OCI-LY7 (cell line): ENCODE results near the gene IMMP2L. TPM values are rescaled to one million over a fixed set of nuclear protein-coding genes. Genes with fewer than 3 reads are reported as not detected.

ENCODE experiments used
- BruUV-seq: library from RNA; stranded (reverse); fragments of 400-500 nt; replicated peaks from 2 replicates; lab custom pipeline; 2021; lab: Mats Ljungman, UMichigan
- CTCF ChIA-PET: fragments of 300-600 bp; sonication (Branson Sonifier 250); formaldehyde crosslinking; loops from one replicate; lab custom pipeline; 2022; ENCODE audit warnings: antibody characterized with exemption; ENCODE audit not compliant: unreplicated experiment; lab: Charles Lee
- POLR2A ChIA-PET: fragments of 300-600 bp; sonication (Branson Sonifier 250); formaldehyde crosslinking; loops from one replicate; lab custom pipeline; 2022; ENCODE audit warnings: antibody characterized with exemption; lab: Charles Lee
- DNase-seq: peaks from one replicate; pipeline ENCODE4 v3.0.0-alpha.2; 2015; ENCODE audit warnings: low spot score
- H2AFZ ChIP-seq: fragments of 200-600 bp; sonication (generic), shearing (Covaris generic); 2 replicates; pipeline ENCODE4 v1.6.1; 2014; ENCODE audit warnings: mild to moderate bottlenecking, antibody characterized with exemption, low read length, moderate library complexity
- H3K27ac ChIP-seq: fragments of 200-600 bp; sonication (generic); 2 replicates; pipeline ENCODE4 v1.5.1; 2014; ENCODE audit warnings: mixed run types, low read depth, mild to moderate bottlenecking, moderate library complexity, low read length, inconsistent platforms; ENCODE audit not compliant: poor library complexity, severe bottlenecking
- H3K36me3 ChIP-seq: fragments of 200-600 bp; sonication (generic); 2 replicates; pipeline ENCODE4 v1.6.1; 2014; ENCODE audit warnings: mild to moderate bottlenecking, antibody characterized with exemption, low read length, moderate library complexity, mixed read lengths; ENCODE audit not compliant: insufficient read depth
- H3K4me1 ChIP-seq: fragments of 200-600 bp; sonication (generic); 2 replicates; pipeline ENCODE4 v1.5.1; 2014; ENCODE audit warnings: mild to moderate bottlenecking, low read length; ENCODE audit not compliant: insufficient read depth, poor library complexity, severe bottlenecking
- H3K4me2 ChIP-seq: fragments of 200-600 bp; sonication (generic); 2 replicates; pipeline ENCODE4 v1.6.1; 2014; ENCODE audit warnings: mild to moderate bottlenecking, low read length
- H3K4me3 ChIP-seq: fragments of 200-600 bp; sonication (generic); 2 replicates; pipeline ENCODE4 v1.5.1; 2014; ENCODE audit warnings: mild to moderate bottlenecking, low read depth, low read length; ENCODE audit not compliant: poor library complexity, severe bottlenecking
- H3K79me2 ChIP-seq: fragments of 200-600 bp; sonication (generic); 2 replicates; pipeline ENCODE4 v1.6.1; 2016; ENCODE audit warnings: low read depth, mild to moderate bottlenecking, low read length, moderate library complexity, mixed read lengths; ENCODE audit not compliant: insufficient read depth
- H3K9me2 ChIP-seq: fragments of 200-600 bp; sonication (generic); 2 replicates; pipeline ENCODE4 v1.6.1; 2016; ENCODE audit warnings: mild to moderate bottlenecking, low read length, mixed read lengths; ENCODE audit not compliant: insufficient read depth
- H3K9me3 ChIP-seq: fragments of 200-600 bp; sonication (generic); 2 replicates; pipeline ENCODE4 v1.6.1; 2014; ENCODE audit warnings: mild to moderate bottlenecking, mixed run types, low read length, mixed read lengths
- H4K20me1 ChIP-seq: fragments of 200-600 bp; sonication (generic); 2 replicates; pipeline ENCODE4 v1.6.1; 2014; ENCODE audit warnings: mild to moderate bottlenecking, antibody characterized with exemption, low read length, moderate library complexity, mixed read lengths; ENCODE audit not compliant: insufficient read depth
- EZH2phosphoT487 ChIP-seq: fragments of 200-600 bp; sonication (generic); IDR thresholded peaks from 2 replicates; pipeline ENCODE4 v1.6.1; 2018; ENCODE audit warnings: low read depth, borderline replicate concordance, mild to moderate bottlenecking, mixed run types, antibody characterized with exemption, low read length, moderate library complexity, mixed read lengths
- intact Hi-C: fragments of 100-400 bp; cut with micrococcal nuclease; formaldehyde crosslinking; loops from one replicate; pipeline ENCODE4 v1.10.0; 2022; ENCODE audit not compliant: unreplicated experiment
- total RNA-seq, 2 experiments: library from RNA; depleted of rRNA in 1 of 2; stranded (reverse); fragments of >200 nt in 1 of 2; shearing (Covaris generic) in 1 of 2; gene quantifications; 2 replicates each; pipeline ENCODE4 v1.2.3, GENCODE V29; 2014 to 2022
- TF ChIP-seq, protein P1 (sequence below): fragments of 200-600 bp; sonication (generic); conservative IDR thresholded peaks from 2 replicates; pipeline ENCODE4 v1.5.1; 2014; ENCODE audit warnings: mild to moderate bottlenecking, antibody characterized with exemption, low read length, moderate library complexity, mixed read lengths

Gene IMMP2L
- total RNA-seq, 2 experiments from 2014 or later, result 8.0 to 25.4 TPM

DNA sequence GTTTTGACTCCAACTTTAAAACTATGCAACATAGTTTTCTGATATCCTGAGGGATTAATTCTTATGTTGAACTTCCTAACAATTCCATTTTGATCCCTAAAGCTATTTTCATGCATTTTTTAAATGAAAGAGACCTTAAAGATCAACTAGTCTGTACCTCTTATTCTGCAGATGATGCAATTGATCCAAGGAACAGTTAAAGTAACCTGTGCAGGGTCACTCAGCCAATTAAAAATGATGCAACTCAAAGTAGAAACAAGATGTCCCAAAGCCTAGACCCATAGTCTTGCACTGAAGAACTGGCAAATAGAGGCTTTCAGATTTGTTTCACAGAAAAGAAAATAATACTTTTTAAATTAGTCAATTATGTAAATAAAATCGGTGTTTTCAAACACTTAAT is 86.3 kb downstream of the IMMP2L start:
- Histone ChIP-seq H4K20me1 (no peaks in the 10 kb centered on the region), H3K27ac (no peak overlapping the region), H3K4me1 (no peaks in the 10 kb centered on the region), H3K4me2 (no peak overlapping the region), H3K9me2 (no peaks in the 10 kb centered on the region), H3K79me2 (no peaks in the 10 kb centered on the region), H2AFZ (no peak overlapping the region), H3K4me3 (no peak overlapping the region), H3K9me3 (no peaks in the 10 kb centered on the region), H3K36me3 (no peaks in the 10 kb centered on the region)
- no peak for TF ChIP-seq EZH2phosphoT487
- TF ChIP-seq, protein P1, sequence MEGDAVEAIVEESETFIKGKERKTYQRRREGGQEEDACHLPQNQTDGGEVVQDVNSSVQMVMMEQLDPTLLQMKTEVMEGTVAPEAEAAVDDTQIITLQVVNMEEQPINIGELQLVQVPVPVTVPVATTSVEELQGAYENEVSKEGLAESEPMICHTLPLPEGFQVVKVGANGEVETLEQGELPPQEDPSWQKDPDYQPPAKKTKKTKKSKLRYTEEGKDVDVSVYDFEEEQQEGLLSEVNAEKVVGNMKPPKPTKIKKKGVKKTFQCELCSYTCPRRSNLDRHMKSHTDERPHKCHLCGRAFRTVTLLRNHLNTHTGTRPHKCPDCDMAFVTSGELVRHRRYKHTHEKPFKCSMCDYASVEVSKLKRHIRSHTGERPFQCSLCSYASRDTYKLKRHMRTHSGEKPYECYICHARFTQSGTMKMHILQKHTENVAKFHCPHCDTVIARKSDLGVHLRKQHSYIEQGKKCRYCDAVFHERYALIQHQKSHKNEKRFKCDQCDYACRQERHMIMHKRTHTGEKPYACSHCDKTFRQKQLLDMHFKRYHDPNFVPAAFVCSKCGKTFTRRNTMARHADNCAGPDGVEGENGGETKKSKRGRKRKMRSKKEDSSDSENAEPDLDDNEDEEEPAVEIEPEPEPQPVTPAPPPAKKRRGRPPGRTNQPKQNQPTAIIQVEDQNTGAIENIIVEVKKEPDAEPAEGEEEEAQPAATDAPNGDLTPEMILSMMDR, result no peak
- no peak for DNase-seq
- ChIA-PET CTCF (no interaction called here), POLR2A (interaction anchor here (0.6 kb wide), 1 partner anchor 1292 kb away, joined by 3 read pairs; no protein-coding TSS in a partner anchor)
- BruUV-seq, result no TSS peak
- intact Hi-C loops, result no loop called here

DNA sequence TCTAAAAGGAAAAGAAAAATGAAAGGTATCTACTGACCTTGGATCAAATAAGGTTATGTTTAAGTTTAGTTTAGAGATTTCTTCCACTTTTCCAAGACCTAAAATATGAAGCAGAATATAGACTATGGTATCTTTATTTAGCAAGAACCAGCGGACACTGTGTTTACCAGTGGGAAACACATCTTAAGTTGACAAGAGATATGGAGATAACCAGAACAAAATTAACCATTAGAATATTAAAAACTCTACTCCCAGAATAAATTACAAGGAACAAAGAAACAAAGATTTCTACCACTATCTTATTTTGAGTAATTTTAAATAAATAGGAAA is 86.9 kb downstream of the IMMP2L start:
- no TSS peak for BruUV-seq
- H3K36me3 ChIP-seq, result no peaks in the 10 kb centered on the region
- no peaks in the 10 kb centered on the region for H3K79me2 ChIP-seq
- TF ChIP-seq, protein P1, result no peak
- no peak for TF ChIP-seq EZH2phosphoT487
- H2AFZ ChIP-seq, result no peak overlapping the region
- POLR2A ChIA-PET, result interaction anchor here (0.6 kb wide), 1 partner anchor 1291 kb away, joined by 3 read pairs; no protein-coding TSS in a partner anchor
- H4K20me1 ChIP-seq, result no peaks in the 10 kb centered on the region
- H3K4me3 ChIP-seq, result no peak overlapping the region
- no peak overlapping the region for H3K27ac ChIP-seq
- no peak for DNase-seq
- intact Hi-C loops, result no loop called here
- no peaks in the 10 kb centered on the region for H3K9me3 ChIP-seq
- no peak overlapping the region for H3K4me2 ChIP-seq
- no peaks in the 10 kb centered on the region for H3K9me2 ChIP-seq
- CTCF ChIA-PET, result no interaction called here
- H3K4me1 ChIP-seq, result no peaks in the 10 kb centered on the region

DNA sequence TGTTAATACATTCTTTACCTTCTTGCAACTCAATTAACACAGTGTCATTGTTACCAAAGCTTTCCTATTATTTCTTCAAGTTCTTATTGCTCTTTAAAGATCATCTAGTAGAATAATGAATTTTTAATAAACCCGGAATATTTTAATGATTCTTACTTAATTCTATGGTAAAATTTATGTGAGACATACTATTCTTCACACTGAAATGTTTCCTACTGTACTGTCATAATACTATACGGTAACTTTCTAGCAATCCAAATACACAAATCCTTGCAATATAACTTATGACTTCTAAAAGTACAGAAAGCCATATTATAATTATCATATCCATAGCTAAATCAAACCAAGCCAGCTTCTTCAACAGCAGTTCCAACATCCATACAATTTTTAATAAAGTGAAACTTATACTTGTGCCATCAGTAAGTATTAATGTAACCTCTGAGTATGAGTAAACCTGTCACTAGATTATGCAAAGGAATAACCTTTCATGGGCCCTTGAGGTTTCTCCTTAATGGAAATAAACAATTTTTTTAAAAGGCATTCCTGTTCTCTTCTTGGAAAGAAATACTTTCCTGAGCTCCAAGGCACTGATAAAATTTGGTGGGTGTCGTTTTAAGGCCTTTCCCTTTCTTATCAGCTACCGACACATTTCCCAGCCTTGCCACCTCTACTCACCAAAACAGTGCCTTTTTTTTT is 87.4 kb downstream of the IMMP2L start:
- POLR2A ChIA-PET, result no interaction called here
- no peak overlapping the region for H3K4me2 ChIP-seq
- no peaks in the 10 kb centered on the region for H3K9me2 ChIP-seq
- no peak overlapping the region for H2AFZ ChIP-seq
- H3K79me2 ChIP-seq, result no peaks in the 10 kb centered on the region
- no peak for DNase-seq
- no peaks in the 10 kb centered on the region for H4K20me1 ChIP-seq
- TF ChIP-seq, protein P1, result no peak
- no peak for TF ChIP-seq EZH2phosphoT487
- H3K4me3 ChIP-seq, result no peak overlapping the region
- no TSS peak for BruUV-seq
- intact Hi-C loops, result no loop called here
- no peaks in the 10 kb centered on the region for H3K36me3 ChIP-seq
- CTCF ChIA-PET, result no interaction called here
- H3K9me3 ChIP-seq, result no peaks in the 10 kb centered on the region
- no peaks in the 10 kb centered on the region for H3K4me1 ChIP-seq
- no peak overlapping the region for H3K27ac ChIP-seq
